GM18951 (cell line): ENCODE data around the gene MAP2.

ENCODE experiments used
- POLR2A ChIP-seq: IDR thresholded peaks from 4 replicates; pipeline ENCODE4 v1.6.1; 2011; ENCODE audit warnings: mild to moderate bottlenecking; ENCODE audit not compliant: insufficient read length, insufficient read depth; ENCODE audit errors: extremely low read depth
- in situ Hi-C: fragments of 300-500 bp; cut with MboI; formaldehyde crosslinking; loops from one replicate; pipeline ENCODE4 v1.12.0; 2022; ENCODE audit warnings: low sequenced_read_pairs, mixed read lengths, inconsistent platforms; ENCODE audit not compliant: unreplicated experiment

MAP2 gene

DNA sequence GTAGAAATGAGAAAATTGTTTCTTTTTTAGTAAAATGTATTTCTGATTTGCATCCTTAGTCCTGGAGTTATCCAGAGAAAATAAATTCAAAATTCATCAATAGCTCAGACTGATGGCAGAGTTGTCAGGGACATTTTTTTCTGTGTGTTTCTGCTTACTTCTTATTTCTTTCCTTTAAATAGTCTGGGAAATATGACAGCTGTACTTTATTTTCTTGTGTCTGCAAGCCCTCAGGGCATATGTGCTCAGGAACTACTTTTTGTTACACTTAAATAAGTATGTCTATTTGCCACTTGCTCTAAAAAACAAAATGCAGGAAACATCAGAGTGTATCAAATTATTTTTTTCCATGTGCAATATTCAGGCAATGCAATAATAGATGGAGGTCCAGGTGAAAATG lies 221.0 kb downstream of the MAP2 start:
- TF ChIP-seq POLR2A = no peak
- in situ Hi-C loops = no loop called here

- in situ Hi-C loops = no loop called here
- TF ChIP-seq POLR2A = no peak
These were observed 224.9 kb downstream of the MAP2 start for GRCh38 chr2:209648714-209649113.

- in situ Hi-C loops = no loop called here
- no peak for TF ChIP-seq POLR2A
These were observed 229.3 kb downstream of the MAP2 start for GRCh38 chr2:209653134-209653533.

DNA sequence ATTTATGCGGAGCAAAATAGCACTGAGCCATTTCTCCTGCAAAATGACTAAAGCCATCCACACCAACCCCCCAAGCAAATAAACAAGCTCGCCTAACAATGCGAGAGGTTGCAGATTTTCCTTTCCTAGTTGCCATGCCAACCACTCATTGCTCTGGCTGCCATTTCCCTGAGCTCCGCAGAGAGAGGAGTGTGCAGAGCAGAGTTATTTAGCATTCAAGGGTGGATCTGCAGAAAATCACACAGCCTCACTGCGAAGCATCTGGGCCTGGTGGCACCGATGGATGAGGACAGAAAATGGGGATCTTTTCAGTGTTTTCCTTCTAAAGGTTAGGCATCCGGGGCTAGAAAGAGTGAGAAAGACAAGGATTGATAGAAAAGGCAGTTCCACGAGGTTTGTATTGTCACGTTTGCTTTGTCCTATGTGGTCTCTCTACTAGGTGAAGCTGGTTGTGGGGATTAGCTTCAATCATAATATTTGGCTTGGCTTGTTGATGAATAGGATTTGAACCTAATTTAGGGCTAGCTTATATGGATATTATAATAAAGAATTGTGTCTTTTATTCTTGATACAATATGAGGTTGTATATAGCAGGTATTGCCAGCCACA lies 237.5 kb downstream of the MAP2 start:
- no peak for TF ChIP-seq POLR2A
- in situ Hi-C loops = no loop called here

- in situ Hi-C loops = no loop called here
- no peak for TF ChIP-seq POLR2A
These were observed 238.2 kb downstream of the MAP2 start for GRCh38 chr2:209662021-209662420.

DNA sequence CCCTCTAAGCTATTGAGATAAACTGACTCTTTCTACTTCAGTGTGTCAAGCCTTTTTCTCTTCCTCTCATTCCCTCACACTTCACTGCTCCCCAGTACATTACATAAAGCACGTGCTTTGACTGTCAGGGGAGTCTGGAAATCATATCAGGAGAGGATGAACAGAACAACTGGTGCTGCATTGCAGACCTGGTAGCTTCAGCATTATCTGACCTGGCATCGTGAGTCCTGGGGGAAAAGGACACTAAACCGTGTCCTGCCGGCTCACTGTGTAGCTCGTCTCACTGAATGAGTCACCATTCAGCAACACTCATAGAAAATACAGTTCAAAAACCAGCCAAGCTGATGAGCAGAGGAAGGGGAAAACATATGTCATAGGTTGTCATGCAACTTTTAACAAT lies 239.3 kb downstream of the MAP2 start:
- in situ Hi-C loops = no loop called here
- TF ChIP-seq POLR2A = no peak

DNA sequence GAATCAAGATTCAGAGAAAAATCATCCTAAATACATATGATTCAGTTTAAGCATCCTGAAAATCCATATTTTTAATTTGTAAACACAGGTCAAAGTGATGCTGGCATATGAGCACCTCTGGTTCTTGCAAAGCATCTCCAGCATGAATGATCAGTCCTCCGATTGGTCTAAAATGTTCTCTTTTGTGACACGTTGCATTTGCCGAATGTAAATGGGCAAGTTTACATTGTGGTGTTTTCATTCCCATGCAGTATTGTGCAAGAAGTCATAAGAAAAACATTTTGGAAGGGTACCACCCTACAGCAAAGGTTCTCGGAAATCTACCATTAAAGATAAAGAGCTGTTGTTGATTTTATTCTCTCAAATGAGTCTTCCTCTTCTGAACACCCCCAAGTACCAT lies 239.8 kb downstream of the MAP2 start:
- in situ Hi-C loops = no loop called here

DNA sequence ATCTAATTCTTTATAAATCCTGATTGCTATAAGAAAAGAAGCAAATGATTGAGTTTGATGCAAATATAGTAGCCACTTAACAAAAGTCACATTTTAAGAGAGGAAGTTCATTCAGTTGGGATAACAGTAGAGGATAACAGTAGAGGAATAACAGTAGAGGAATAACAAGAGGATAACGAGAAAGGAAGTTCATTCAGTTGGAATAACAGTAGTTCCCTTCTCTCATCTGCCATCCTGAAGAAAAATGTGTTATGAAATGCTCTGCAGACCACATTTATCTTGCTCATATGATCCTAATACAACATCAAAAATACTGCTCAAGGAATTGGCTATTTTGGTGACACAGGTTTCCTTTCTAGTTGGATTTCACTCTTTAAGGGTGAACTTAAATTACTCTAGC lies 242.4 kb downstream of the MAP2 start:
- in situ Hi-C loops = no loop called here
- no peak for TF ChIP-seq POLR2A

More for the DNA sequence above, 239.8 kb downstream of the MAP2 start:
- TF ChIP-seq POLR2A = no peak

DNA sequence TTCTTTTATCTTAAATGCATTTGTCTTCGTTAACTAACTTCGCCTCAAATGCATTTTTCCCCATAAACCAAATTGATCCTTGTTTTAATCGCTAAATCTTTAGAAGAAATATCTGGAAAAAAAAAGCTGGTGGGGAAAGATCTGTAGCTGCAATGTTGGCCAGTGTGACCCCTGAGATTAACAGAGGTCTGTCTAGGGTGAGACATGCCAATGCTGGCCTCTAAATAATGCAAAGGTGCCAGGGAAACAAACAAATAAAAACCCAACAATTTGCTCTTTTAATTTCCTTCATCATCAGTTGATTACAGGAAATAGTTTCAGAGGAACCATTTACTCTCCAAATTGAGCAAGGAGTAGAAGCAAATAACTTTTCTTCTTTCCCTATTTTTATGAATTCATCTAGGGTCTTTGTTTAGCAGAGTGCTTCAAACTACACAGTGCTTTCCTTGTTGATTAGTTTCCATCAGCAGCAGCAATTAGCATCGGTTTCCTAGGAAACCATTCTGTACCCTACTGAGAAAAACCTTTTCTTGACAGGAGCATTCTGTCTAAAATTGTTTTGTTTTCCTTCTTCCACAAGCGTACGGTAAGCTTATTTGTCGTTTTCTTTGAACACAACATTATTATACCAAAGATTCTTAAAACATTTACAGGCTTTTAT lies 247.3 kb downstream of the MAP2 start:
- in situ Hi-C loops = no loop called here
- TF ChIP-seq POLR2A = no peak

- TF ChIP-seq POLR2A = no peak
These were observed 250.0 kb downstream of the MAP2 start for GRCh38 chr2:209673811-209674210.

DNA sequence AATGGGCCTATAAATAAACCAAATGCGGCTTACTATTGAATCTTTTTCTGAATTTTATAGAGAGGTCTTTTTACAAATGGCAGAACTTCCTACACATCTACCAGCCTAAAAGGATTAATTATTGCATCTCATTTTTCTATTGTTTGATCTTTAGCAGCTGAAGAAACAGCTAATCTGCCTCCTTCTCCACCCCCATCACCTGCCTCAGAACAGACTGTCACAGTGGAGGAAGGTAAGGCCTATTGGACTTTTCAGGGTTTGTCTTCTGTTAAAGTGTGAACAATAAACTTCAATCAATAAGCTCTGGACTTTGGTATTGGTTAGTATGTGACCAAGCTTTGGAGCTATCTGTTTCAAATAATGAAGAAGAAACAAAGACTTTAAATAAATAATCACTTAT lies 256.7 kb downstream of the MAP2 start:
- TF ChIP-seq POLR2A = no peak
- in situ Hi-C loops = no loop called here

More at GRCh38 chr2:209673811-209674210, 250.0 kb downstream of the MAP2 start:
- in situ Hi-C loops = no loop called here

DNA sequence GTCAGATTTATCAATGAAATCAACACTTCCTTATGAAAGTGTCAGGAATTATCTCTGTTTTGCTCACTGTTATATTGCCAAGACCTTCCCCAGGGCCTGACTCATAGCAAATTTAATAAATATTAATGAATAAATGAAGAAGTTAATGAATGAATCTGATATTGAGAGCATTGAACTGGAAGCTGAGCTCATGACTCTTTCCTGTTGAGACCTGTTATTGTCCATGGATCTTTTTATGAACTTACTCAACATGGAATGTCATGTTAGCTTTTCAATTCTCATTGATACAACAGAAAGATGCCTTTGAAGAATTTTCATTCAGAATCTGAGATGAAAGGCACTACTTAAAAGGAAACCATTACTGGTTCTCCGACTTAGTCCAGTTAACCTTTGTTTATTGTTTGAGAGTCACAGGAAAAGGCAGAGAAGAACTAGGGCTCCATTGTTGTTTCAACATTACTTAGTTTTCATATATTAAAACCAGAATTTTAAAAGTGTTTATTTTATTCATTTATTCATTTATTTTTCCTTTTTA lies 257.4 kb downstream of the MAP2 start:
- TF ChIP-seq POLR2A = no peak
- in situ Hi-C loops = no loop called here

DNA sequence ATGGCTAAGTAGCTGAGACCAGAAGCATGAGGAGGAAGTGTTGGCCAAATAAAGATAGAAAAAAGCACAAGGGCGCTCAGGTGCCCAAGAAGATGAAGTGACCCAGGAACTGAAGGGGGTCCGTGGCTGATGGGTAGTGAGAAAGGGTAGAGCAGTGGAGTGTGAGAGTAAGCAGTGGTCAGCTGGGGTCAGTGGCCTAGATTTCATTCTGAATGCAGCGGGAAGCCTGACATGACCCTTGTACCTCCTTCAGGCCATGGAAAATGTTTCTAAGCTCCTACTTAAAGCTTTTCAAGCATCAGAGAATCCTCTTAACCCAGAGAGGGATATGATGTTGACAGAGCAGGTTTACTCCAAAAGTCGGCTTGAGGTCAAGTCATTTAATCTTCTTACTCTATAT lies 258.8 kb downstream of the MAP2 start:
- no peak for TF ChIP-seq POLR2A
- in situ Hi-C loops = no loop called here

DNA sequence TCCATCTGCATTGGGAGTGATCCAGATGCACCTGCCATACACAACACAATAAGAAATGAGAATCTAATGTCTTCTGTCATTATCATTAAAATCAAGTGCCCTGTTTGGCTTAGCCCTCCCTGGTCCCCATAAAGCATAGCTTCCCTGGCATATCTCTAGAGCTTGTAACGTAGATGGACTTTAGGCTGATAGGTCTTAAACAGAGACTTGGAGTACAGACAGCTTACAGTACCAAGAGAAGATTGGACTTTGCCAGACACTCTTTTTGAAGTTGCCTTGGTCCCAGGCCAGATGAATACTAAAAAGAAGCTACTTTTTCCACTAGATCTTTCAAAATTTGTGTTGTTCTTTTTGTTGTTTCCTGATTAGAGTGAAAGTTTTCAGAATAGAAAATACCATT lies 261.5 kb downstream of the MAP2 start:
- in situ Hi-C loops = no loop called here

More for the DNA sequence above, 261.5 kb downstream of the MAP2 start:
- TF ChIP-seq POLR2A = no peak
